Thoracic aorta (tissue), 2 donors: Measurements from ENCODE around the gene PRDM1. TPM values are rescaled to one million over a fixed set of nuclear protein-coding genes. Genes with fewer than 3 reads are reported as not detected.

ENCODE experiments used
- ATAC-seq: fragments of 150-250 bp; one replicate; pipeline ENCODE4 v1.8.0; 2017; ENCODE audit warnings: low read depth; ENCODE audit not compliant: insufficient number of reproducible peaks, low FRiP score
- DNase-seq: peaks from one replicate; pipeline ENCODE4 v3.0.0-alpha.2; 2020; ENCODE audit warnings: low spot score
- H3K27ac ChIP-seq, 2 donors: fragments of 200-600 bp; sonication (generic); 1 replicate in 1 of 2; 2 replicates in 1 of 2; pipeline ENCODE4 v1.5.1; 2016; ENCODE audit warnings: mild to moderate bottlenecking in 2 of 2, moderate library complexity in 2 of 2
- H3K27me3 ChIP-seq: fragments of 200-600 bp; sonication (generic); replicated peaks from 2 replicates; pipeline ENCODE4 v1.6.0; 2016; ENCODE audit warnings: mild to moderate bottlenecking; ENCODE audit not compliant: insufficient read depth
- H3K36me3 ChIP-seq: fragments of 200-600 bp; sonication (generic); one replicate; pipeline ENCODE4 v1.5.1; 2016
- H3K4me1 ChIP-seq, 2 donors: fragments of 200-600 bp; sonication (generic); 1 replicate in 1 of 2; 2 replicates in 1 of 2; pipeline versions ENCODE4 v1.5.1 to v1.6.0; 2016; ENCODE audit warnings: low read depth in 2 of 2, mild to moderate bottlenecking in 1 of 2; ENCODE audit not compliant: control insufficient read depth in 1 of 2
- H3K4me3 ChIP-seq: fragments of 200-600 bp; sonication (generic); 2 replicates; pipeline ENCODE4 v1.5.1; 2016; ENCODE audit warnings: mild to moderate bottlenecking
- H3K9me3 ChIP-seq: fragments of 200-600 bp; sonication (generic); 2 replicates; pipeline ENCODE4 v1.5.1; 2016
- total RNA-seq, 2 donors: library from RNA; depleted of rRNA; stranded (reverse); fragments of >200 nt; gene quantifications; one replicate each; pipeline versions ENCODE4 v1.1.0 to v1.2.3, GENCODE V29; 2016
- TF ChIP-seq, protein P1 (sequence below): fragments of 200-600 bp; sonication (generic); IDR thresholded peaks from one replicate; pipeline ENCODE4 v1.5.1; 2019; ENCODE audit warnings: antibody characterized with exemption

PRDM1 gene
- total RNA-seq, 2 donors from 2014 or later, result 4.1 to 7.9 TPM

GRCh38 chr6:106124437-106125430, 38.6 kb downstream of the PRDM1 start:
- Histone ChIP-seq H3K36me3 (no peaks in the 10 kb centered on the region), H3K27me3 (no peaks in the 10 kb centered on the region), H3K4me1 (no peaks in the 10 kb centered on the region), H3K4me3 (no peak overlapping the region), H3K9me3 (no peaks in the 10 kb centered on the region), H3K27ac (no peak overlapping the region)
- DNase-seq (no peak), ATAC-seq (no peak)
- TF ChIP-seq, protein P1, sequence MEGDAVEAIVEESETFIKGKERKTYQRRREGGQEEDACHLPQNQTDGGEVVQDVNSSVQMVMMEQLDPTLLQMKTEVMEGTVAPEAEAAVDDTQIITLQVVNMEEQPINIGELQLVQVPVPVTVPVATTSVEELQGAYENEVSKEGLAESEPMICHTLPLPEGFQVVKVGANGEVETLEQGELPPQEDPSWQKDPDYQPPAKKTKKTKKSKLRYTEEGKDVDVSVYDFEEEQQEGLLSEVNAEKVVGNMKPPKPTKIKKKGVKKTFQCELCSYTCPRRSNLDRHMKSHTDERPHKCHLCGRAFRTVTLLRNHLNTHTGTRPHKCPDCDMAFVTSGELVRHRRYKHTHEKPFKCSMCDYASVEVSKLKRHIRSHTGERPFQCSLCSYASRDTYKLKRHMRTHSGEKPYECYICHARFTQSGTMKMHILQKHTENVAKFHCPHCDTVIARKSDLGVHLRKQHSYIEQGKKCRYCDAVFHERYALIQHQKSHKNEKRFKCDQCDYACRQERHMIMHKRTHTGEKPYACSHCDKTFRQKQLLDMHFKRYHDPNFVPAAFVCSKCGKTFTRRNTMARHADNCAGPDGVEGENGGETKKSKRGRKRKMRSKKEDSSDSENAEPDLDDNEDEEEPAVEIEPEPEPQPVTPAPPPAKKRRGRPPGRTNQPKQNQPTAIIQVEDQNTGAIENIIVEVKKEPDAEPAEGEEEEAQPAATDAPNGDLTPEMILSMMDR, result no peak

DNA sequence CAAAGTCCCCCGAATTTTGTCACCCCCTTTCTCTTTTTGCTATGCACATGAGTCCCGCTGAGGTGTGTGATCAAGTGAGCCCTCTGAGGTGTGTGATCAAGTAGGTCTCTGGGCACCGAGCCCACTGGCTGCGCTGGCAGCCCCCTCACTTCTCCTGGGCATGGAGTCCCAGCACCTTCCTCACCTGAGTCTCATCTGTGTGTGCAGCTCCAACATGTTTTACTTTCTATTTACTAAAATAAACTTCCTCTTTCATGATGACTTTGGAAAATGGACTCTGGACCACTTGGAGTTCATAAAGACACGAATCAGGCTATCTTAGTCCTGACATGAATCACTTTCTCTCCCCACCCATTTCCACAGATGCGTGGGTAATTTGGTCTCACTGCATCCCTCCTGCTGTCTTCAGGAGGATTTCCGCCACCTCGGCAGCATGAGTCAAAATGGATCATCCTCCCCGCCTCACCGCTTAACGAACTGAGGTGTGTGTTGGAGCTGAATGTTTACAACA, 39.8 kb downstream of the PRDM1 start:
- Histone ChIP-seq H3K27ac (no peak overlapping the region), H3K27me3 (no peaks in the 10 kb centered on the region), H3K4me1 (no peaks in the 10 kb centered on the region), H3K9me3 (no peaks in the 10 kb centered on the region), H3K36me3 (no peaks in the 10 kb centered on the region), H3K4me3 (no peak overlapping the region)
- DNase-seq, result no peak
- TF ChIP-seq, protein P1, result no peak
- no peak for ATAC-seq

- Histone ChIP-seq H3K4me3 (no peak overlapping the region), H3K27me3 (no peaks in the 10 kb centered on the region), H3K4me1 (no peaks in the 10 kb centered on the region), H3K9me3 (no peaks in the 10 kb centered on the region), H3K36me3 (no peaks in the 10 kb centered on the region), H3K27ac (no peak overlapping the region)
- TF ChIP-seq, protein P1, result no peak
- no peak for DNase-seq
- no peak for ATAC-seq
Measured at GRCh38 chr6:106126482-106126881, 40.3 kb downstream of the PRDM1 start.

GRCh38 chr6:106128981-106129781, 43.0 kb downstream of the PRDM1 start:
- TF ChIP-seq, protein P1, result no peak

More at GRCh38 chr6:106128981-106129781, 43.0 kb downstream of the PRDM1 start:
- H3K27ac ChIP-seq, result no peak overlapping the region
- no peaks in the 10 kb centered on the region for H3K4me1 ChIP-seq
- ATAC-seq (no peak), DNase-seq (no peak)
- no peaks in the 10 kb centered on the region for H3K27me3 ChIP-seq
- no peaks in the 10 kb centered on the region for H3K9me3 ChIP-seq
- H3K4me3 ChIP-seq, result no peak overlapping the region
- H3K36me3 ChIP-seq, result no peaks in the 10 kb centered on the region
